Liver (tissue), 3 donors: ENCODE data around the gene TARS2.

Experiments used
- CTCF ChIP-seq: fragments of 150-350 bp; IDR thresholded peaks from 2 replicates; pipeline ENCODE4 v1.5.1; 2017; ENCODE audit warnings: improper control_type of control experiment, low read depth, low read length; ENCODE audit not compliant: missing input control
- EGR1 ChIP-seq, 2 donors: IDR thresholded peaks; 2 replicates each; pipeline ENCODE4 v1.6.1; 2016 to 2018; ENCODE audit warnings: antibody characterized with exemption in 2 of 2, low read depth in 2 of 2
- JUND ChIP-seq, 2 donors: IDR thresholded peaks; 2 replicates each; pipeline ENCODE4 v1.6.1; 2016; ENCODE audit warnings: antibody characterized with exemption in 2 of 2
- MAX ChIP-seq: IDR thresholded peaks from 2 replicates; pipeline ENCODE4 v1.6.1; 2016; ENCODE audit warnings: antibody characterized with exemption
- REST ChIP-seq: IDR thresholded peaks from 2 replicates; pipeline ENCODE4 v1.6.1; 2016; ENCODE audit warnings: antibody characterized with exemption, mild to moderate bottlenecking
- TAF1 ChIP-seq: conservative IDR thresholded peaks from 2 replicates; pipeline ENCODE4 v1.6.1; 2016; ENCODE audit warnings: antibody characterized with exemption, mild to moderate bottlenecking
- YY1 ChIP-seq: IDR thresholded peaks from 2 replicates; pipeline ENCODE4 v1.6.1; 2016; ENCODE audit warnings: antibody characterized with exemption, mild to moderate bottlenecking
- ZBTB33 ChIP-seq: IDR thresholded peaks from 2 replicates; pipeline ENCODE4 v1.6.1; 2016; ENCODE audit warnings: antibody characterized with exemption
- donor health status: healthy.
- donor health status: healthy.

- TF ChIP-seq CTCF (no peak), ZBTB33 (no peak), REST (no peak), EGR1 (IDR thresholded peaks at IDR 0.05; ENCODE audit: low read depth in 2 of 2) (no peak), MAX (no peak), JUND (IDR thresholded peaks at IDR 0.05) (no peak), YY1 (no peak), TAF1 (no peak)
Measured at GRCh38 chr1:150525348-150525747, 38.1 kb downstream of the TARS2 start.
